PFSK-1 (cell line): Measurements from ENCODE around the gene THRB.

Experiments used
- FOXP2 ChIP-seq: optimal IDR thresholded peaks from 2 replicates; pipeline ENCODE3; 2011; ENCODE audit warnings: borderline replicate concordance, control low read depth, inconsistent platforms; ENCODE audit not compliant: insufficient read depth; ENCODE audit errors: extremely low read length, extremely low read depth
- POLR2AphosphoS5 ChIP-seq: IDR thresholded peaks from 2 replicates; pipeline ENCODE4 v1.6.1; 2012; ENCODE audit warnings: low read depth, mild to moderate bottlenecking, control low read depth, low read length, moderate library complexity
- SIN3A ChIP-seq: IDR thresholded peaks from 2 replicates; pipeline ENCODE4 v1.6.1; 2012; ENCODE audit warnings: mild to moderate bottlenecking, low read length, moderate library complexity, borderline replicate concordance; ENCODE audit not compliant: insufficient read depth
- TAF1 ChIP-seq: IDR thresholded peaks from 2 replicates; pipeline ENCODE4 v1.6.1; 2012; ENCODE audit warnings: low read length, control low read depth, borderline replicate concordance; ENCODE audit not compliant: insufficient read depth

- TF ChIP-seq POLR2AphosphoS5 (no peak), TAF1 (no peak), SIN3A (no peak), FOXP2 (no peak)
Observed at GRCh38 chr3:24332092-24332491, 162.6 kb downstream of the THRB start.
